Measurements from ENCODE around the gene TYRO3.

GRCh38 chr15:41554343-41554742, 4.7 kb upstream of the TYRO3 start:
- TF ChIP-seq CTCF (IDR thresholded peaks at IDR 0.05) (no peak), POLR2AphosphoS5 (IDR thresholded peaks at IDR 0.05) (no peak), POLR2A (IDR thresholded peaks at IDR 0.05; ENCODE audit: low read depth) (no peak), EP300 (IDR thresholded peaks at IDR 0.05) (no peak)

Data from esophagus muscularis mucosa (tissue), 4 donors.